Measurements from ENCODE around the gene TPPP.
"Not testable (repeated sequence)": the region's sequence is repeated elsewhere in the genome, so short reads cannot be mapped to it uniquely, and the experiment has no call there.

TPPP gene

DNA sequence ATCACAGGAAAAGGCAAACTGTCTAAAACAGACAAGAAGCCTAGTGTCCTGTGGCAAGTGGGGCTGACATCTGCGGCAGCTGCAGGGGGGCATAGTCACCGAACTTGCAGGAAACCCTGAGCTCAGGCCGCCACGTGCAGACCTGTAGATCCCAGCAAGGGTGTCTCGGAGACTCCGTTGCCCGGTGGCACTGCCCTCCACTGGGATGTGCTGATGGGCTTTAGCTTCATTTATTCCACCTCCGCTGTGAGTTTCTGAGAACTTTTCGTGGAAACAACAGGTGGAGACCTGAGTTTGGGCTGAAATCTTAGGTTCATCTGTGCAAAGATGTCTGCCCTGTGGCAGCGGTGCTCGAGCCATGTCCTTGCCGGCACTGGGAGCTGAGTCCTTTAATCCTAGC lies 59.0 kb downstream of the TPPP start:
- no peaks in the 10 kb centered on the region for H4K20me1 ChIP-seq (ENCODE audit: insufficient read depth, low read length, poor library complexity, severe bottlenecking)
- peaks cover 37% of the 10 kb centered on the region; the same call in 1 of the 2 replicates for H3K36me3 ChIP-seq (ENCODE audit: insufficient read depth, low read length)
- H3K9me2 ChIP-seq (replicated peaks; ENCODE audit: low read depth, low read length), result no peaks in the 10 kb centered on the region
- no peaks in the 10 kb centered on the region for H3K27me3 ChIP-seq (ENCODE audit: insufficient read depth, low read length, poor library complexity, severe bottlenecking)
- peaks cover 14% of the 10 kb centered on the region; the same call in 1 of the 2 replicates for H3F3A ChIP-seq (ENCODE audit: low read depth)
- H3K9ac ChIP-seq (ENCODE audit: low read depth, low read length, poor library complexity, severe bottlenecking), result no peak overlapping the region
- no peaks in the 10 kb centered on the region for H3K9me3 ChIP-seq (ENCODE audit: insufficient read depth, low read depth, low read length)
- no peak overlapping the region for H3K4me2 ChIP-seq (ENCODE audit: low read depth, low read length, poor library complexity, severe bottlenecking)
- H2AFZ ChIP-seq (ENCODE audit: low read length), result no peak overlapping the region
- TF ChIP-seq, protein P1, sequence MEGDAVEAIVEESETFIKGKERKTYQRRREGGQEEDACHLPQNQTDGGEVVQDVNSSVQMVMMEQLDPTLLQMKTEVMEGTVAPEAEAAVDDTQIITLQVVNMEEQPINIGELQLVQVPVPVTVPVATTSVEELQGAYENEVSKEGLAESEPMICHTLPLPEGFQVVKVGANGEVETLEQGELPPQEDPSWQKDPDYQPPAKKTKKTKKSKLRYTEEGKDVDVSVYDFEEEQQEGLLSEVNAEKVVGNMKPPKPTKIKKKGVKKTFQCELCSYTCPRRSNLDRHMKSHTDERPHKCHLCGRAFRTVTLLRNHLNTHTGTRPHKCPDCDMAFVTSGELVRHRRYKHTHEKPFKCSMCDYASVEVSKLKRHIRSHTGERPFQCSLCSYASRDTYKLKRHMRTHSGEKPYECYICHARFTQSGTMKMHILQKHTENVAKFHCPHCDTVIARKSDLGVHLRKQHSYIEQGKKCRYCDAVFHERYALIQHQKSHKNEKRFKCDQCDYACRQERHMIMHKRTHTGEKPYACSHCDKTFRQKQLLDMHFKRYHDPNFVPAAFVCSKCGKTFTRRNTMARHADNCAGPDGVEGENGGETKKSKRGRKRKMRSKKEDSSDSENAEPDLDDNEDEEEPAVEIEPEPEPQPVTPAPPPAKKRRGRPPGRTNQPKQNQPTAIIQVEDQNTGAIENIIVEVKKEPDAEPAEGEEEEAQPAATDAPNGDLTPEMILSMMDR (conservative IDR thresholded peaks at IDR 0.05; ENCODE audit: low read length), result no peak
- no peak for TF ChIP-seq EZH2phosphoT487 (IDR thresholded peaks at IDR 0.05; ENCODE audit: borderline replicate concordance)
- no peak overlapping the region for H3K4me3 ChIP-seq (ENCODE audit: low read length, poor library complexity, severe bottlenecking)
- no peaks in the 10 kb centered on the region for H3K4me1 ChIP-seq (ENCODE audit: insufficient read depth, low read length, poor library complexity, severe bottlenecking)
- H3K79me2 ChIP-seq (ENCODE audit: insufficient read depth, low read length), result no peaks in the 10 kb centered on the region

DNA sequence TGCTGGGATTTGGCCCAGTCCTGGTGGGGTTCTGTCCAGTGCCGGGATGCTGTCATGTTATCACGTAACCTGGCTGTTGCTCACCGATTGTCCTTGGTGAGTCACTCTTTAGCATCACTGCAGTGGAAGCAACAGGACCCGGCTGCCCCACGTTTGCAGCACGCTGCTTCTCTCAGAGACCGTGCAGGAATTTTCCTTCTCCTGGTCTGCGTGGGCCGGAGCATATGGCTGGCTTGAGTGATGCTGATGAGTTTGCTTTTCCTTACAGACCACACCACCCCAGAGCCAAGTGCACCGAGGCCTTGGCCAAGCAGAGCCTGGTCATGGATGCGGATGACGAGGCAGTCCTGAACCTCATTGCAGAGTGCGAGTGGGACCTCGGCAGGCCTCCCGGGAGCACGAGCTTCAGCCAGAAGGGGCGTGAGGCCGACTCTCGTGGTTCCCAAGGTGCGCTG lies 59.6 kb downstream of the TPPP start:
- Histone ChIP-seq H3K9me2 (replicated peaks; ENCODE audit: low read depth, low read length) (no peaks in the 10 kb centered on the region), H3K9me3 (ENCODE audit: insufficient read depth, low read depth, low read length) (no peaks in the 10 kb centered on the region), H3K36me3 (ENCODE audit: insufficient read depth, low read length) (peaks cover 41% of the 10 kb centered on the region; the same call in 1 of the 2 replicates), H3K4me1 (ENCODE audit: insufficient read depth, low read length, poor library complexity, severe bottlenecking) (no peaks in the 10 kb centered on the region), H3K27me3 (ENCODE audit: insufficient read depth, low read length, poor library complexity, severe bottlenecking) (no peaks in the 10 kb centered on the region), H3F3A (ENCODE audit: low read depth) (peaks cover 14% of the 10 kb centered on the region; the same call in 1 of the 2 replicates), H3K9ac (ENCODE audit: low read depth, low read length, poor library complexity, severe bottlenecking) (no peak overlapping the region), H3K79me2 (ENCODE audit: insufficient read depth, low read length) (no peaks in the 10 kb centered on the region), H3K4me2 (ENCODE audit: low read depth, low read length, poor library complexity, severe bottlenecking) (no peak overlapping the region), H4K20me1 (ENCODE audit: insufficient read depth, low read length, poor library complexity, severe bottlenecking) (no peaks in the 10 kb centered on the region), H2AFZ (ENCODE audit: low read length) (no peak overlapping the region), H3K4me3 (ENCODE audit: low read length, poor library complexity, severe bottlenecking) (no peak overlapping the region)
- TF ChIP-seq, protein P1 (conservative IDR thresholded peaks at IDR 0.05; ENCODE audit: low read length), result no peak
- no peak for TF ChIP-seq EZH2phosphoT487 (IDR thresholded peaks at IDR 0.05; ENCODE audit: borderline replicate concordance)

DNA sequence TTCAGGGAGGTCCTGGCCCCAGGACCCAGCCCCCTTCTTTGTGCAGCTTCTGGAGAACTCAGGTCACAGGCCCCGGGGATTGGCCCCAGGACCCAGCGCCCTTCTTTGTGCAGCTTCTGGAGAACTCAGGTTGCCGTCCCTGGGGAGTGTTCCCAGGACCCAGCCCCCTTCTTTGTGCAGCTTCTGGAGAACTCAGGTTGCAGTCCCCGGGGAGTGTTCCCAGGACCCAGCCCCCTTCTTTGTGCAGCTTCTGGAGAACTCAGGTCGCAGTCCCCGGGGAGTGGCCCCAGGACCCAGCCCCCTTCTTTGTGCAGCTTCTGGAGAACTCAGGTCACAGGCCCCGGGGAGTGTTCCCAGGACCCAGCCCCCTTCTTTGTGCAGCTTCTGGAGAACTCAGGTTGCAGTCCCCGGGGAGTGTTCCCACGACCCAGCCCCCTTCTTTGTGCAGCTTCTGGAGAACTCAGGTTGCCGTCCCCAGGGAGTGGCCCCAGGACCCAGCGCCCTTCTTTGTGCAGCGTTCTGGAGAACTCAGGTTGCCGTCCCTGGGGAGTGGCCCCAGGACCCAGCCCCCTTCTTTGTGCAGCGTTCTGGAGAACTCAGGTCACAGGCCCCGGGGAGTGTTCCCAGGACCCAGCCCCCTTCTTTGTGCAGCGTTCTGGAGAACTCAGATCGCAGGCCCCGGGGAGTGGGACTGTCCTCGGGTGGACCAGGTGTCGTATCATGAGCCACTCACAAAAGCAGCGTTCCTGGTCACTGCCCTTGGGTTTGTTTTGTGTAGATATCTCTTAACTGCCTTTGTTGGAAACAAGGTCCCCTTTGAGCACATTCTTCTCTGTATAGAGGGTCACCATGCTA lies 64.6 kb downstream of the TPPP start:
- H2AFZ ChIP-seq (ENCODE audit: low read length); H3K4me3 ChIP-seq (ENCODE audit: low read length, poor library complexity, severe bottlenecking); H3K9me3 ChIP-seq (ENCODE audit: insufficient read depth, low read depth, low read length); H4K20me1 ChIP-seq (ENCODE audit: insufficient read depth, low read length, poor library complexity, severe bottlenecking); H3K9ac ChIP-seq (ENCODE audit: low read depth, low read length, poor library complexity, severe bottlenecking); H3K79me2 ChIP-seq (ENCODE audit: insufficient read depth, low read length); H3K4me2 ChIP-seq (ENCODE audit: low read depth, low read length, poor library complexity, severe bottlenecking); H3K4me1 ChIP-seq (ENCODE audit: insufficient read depth, low read length, poor library complexity, severe bottlenecking); H3K9me2 ChIP-seq (replicated peaks; ENCODE audit: low read depth, low read length); H3F3A ChIP-seq (ENCODE audit: low read depth); H3K27me3 ChIP-seq (ENCODE audit: insufficient read depth, low read length, poor library complexity, severe bottlenecking): not testable (repeated sequence)
- H3K36me3 ChIP-seq (ENCODE audit: insufficient read depth, low read length), result peaks cover 29% of the 10 kb centered on the region; the same call in 1 of the 2 replicates

Data from Loucy (cell line).